ENCODE results near the gene OFD1.

Gene OFD1

DNA sequence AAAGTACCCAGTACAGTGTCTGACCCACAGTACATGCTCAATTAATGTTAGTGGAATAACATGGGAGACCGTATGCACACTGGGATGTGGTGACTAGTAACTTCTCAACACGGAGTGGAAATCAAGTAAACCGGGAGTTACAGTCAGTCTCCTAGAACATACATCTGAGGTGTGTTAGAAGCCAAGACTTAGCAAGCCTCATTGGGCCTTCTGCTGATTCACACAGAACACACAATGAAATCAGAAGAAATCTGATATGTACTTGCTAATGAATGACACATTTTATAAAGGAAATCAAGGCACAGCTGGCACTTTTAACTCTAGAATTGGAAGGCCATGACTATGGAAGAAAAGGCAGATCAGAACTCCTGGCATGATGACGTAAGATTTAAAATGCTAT, 13.2 kb upstream of the OFD1 start:
- TF ChIP-seq RAD21 (IDR thresholded peaks at IDR 0.05; ENCODE audit: low read depth): no peak
- no peak for TF ChIP-seq ZBTB7A (IDR thresholded peaks at IDR 0.05; ENCODE audit: low read depth)
- no peak for TF ChIP-seq CEBPB (IDR thresholded peaks at IDR 0.05)
- no peak for TF ChIP-seq EP300 (IDR thresholded peaks at IDR 0.05; ENCODE audit: borderline replicate concordance)
- no peak for TF ChIP-seq REST (IDR thresholded peaks at IDR 0.05; ENCODE audit: low read depth)
- TF ChIP-seq CREB1 (IDR thresholded peaks at IDR 0.05; ENCODE audit: low read depth): no peak
- TF ChIP-seq YY1 (IDR thresholded peaks at IDR 0.05; ENCODE audit: low read depth): no peak
- TF ChIP-seq MAX (IDR thresholded peaks at IDR 0.05): no peak
- TF ChIP-seq FOXM1 (IDR thresholded peaks at IDR 0.05; ENCODE audit: borderline replicate concordance, low read depth): no peak
- TF ChIP-seq TAF1 (IDR thresholded peaks at IDR 0.05; ENCODE audit: low read depth): no peak
- no peak for TF ChIP-seq TCF12 (IDR thresholded peaks at IDR 0.05; ENCODE audit: low read depth)
- TF ChIP-seq, protein P1, sequence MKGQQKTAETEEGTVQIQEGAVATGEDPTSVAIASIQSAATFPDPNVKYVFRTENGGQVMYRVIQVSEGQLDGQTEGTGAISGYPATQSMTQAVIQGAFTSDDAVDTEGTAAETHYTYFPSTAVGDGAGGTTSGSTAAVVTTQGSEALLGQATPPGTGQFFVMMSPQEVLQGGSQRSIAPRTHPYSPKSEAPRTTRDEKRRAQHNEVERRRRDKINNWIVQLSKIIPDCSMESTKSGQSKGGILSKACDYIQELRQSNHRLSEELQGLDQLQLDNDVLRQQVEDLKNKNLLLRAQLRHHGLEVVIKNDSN (IDR thresholded peaks at IDR 0.05): no peak
- TF ChIP-seq EGR1 (IDR thresholded peaks at IDR 0.05): no peak

- no peak for TF ChIP-seq REST (IDR thresholded peaks at IDR 0.05; ENCODE audit: low read depth)
- no peak for TF ChIP-seq YY1 (IDR thresholded peaks at IDR 0.05; ENCODE audit: low read depth)
- TF ChIP-seq, protein P1 (IDR thresholded peaks at IDR 0.05): no peak
- TF ChIP-seq EP300 (IDR thresholded peaks at IDR 0.05; ENCODE audit: borderline replicate concordance): no peak
- no peak for TF ChIP-seq ZBTB7A (IDR thresholded peaks at IDR 0.05; ENCODE audit: low read depth)
- no peak for TF ChIP-seq TCF12 (IDR thresholded peaks at IDR 0.05; ENCODE audit: low read depth)
- TF ChIP-seq NFIC (IDR thresholded peaks at IDR 0.05): 0 out of 2 replicates have a peak, but pooled peaks have one; percentile 12
- TF ChIP-seq RAD21 (IDR thresholded peaks at IDR 0.05; ENCODE audit: low read depth): no peak
- TF ChIP-seq CEBPB (IDR thresholded peaks at IDR 0.05): no peak
Observed at GRCh38 chrX:13721819-13722519, 12.6 kb upstream of the OFD1 start.

DNA sequence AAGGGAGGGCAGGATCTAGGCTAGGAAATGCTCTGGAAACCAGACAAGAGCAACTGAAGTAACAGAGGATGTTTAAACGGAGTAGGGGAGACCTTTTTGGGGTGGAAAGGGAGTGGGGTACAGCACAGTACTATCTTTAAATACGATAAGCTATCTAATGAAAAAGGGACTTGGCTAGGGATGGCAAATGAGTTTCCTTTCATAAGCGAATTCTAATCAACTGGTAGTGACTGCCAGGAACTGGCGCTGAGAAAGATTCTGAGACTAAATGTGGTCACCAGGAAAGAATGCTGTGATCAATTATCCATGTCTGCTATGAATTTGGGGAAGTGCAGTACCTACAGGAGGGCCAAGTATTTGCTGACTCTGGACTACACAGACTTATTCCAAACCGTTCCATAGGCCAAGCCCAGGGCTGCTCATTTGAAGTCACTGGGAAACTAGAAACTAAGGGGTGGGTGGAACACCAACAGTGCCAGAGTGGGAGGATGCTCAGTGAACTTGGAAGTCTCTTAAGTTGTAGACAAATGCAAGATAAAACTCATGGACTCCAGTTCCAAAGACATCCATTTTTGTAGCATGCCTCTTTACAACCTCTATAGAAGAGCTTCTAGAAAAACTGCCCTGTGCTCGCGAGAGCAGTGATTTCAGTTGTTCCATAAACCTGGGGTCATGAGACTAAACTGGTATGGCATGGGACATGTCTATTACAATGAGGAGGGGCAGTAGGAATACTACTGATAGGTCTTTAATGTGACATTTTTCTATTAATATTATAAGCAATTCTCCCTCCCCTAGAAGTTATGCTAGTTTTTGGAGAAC, 2.1 kb upstream of the OFD1 start:
- TF ChIP-seq EGR1 (IDR thresholded peaks at IDR 0.05): no peak
- TF ChIP-seq NFIC (IDR thresholded peaks at IDR 0.05): no peak

DNA sequence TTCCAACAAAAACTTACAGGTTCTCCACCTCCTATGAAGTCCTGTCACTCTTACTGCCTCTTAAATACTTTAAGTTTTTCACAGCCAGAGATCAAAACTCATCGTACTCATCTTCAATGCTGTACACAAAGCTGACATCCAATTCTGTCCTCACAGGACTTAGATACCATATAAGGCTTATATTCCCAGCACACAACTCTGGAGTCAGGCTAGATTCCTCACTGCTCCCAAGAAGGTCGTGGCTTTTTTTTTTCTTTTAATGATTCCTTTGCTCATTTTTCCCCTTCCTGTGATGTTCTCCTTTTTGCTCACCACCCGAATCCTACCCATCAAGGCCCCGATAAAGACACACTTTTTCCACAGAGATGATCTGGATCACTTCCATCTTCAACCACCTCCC, 1.0 kb upstream of the OFD1 start:
- TF ChIP-seq FOXM1 (IDR thresholded peaks at IDR 0.05; ENCODE audit: borderline replicate concordance, low read depth) (no peak), RAD21 (IDR thresholded peaks at IDR 0.05; ENCODE audit: low read depth) (no peak), MAX (IDR thresholded peaks at IDR 0.05) (no peak), TAF1 (IDR thresholded peaks at IDR 0.05; ENCODE audit: low read depth) (no peak), EP300 (IDR thresholded peaks at IDR 0.05; ENCODE audit: borderline replicate concordance) (no peak), CREB1 (IDR thresholded peaks at IDR 0.05; ENCODE audit: low read depth) (no peak), TEAD4 (IDR thresholded peaks at IDR 0.05) (no peak), TCF12 (IDR thresholded peaks at IDR 0.05; ENCODE audit: low read depth) (no peak), EGR1 (IDR thresholded peaks at IDR 0.05) (no peak), NFIC (IDR thresholded peaks at IDR 0.05) (no peak)
- TF ChIP-seq, protein P1 (IDR thresholded peaks at IDR 0.05): no peak

DNA sequence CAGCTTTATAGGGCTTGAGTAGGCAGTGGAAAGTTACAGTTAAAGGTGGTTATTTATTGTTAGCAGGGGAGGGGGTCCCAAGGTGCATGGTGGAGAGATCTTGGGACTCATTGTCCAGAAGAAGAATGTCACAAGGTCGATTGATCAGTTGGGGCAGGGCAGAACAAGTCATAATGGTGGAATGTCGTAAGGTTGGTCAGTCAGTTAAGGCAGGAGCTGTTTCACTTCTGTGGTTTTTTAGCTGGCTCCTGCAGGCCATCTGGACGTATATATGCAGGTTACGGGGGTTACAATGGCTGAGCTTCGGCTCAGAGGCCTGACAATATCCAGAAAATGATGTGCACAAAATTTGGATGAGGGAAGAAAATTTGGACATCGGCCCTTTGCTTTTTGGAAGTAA, 7.1 kb downstream of the OFD1 start:
- TF ChIP-seq ZBTB7A (IDR thresholded peaks at IDR 0.05; ENCODE audit: low read depth) (no peak), TCF12 (IDR thresholded peaks at IDR 0.05; ENCODE audit: low read depth) (no peak), FOXM1 (IDR thresholded peaks at IDR 0.05; ENCODE audit: borderline replicate concordance, low read depth) (no peak), YY1 (IDR thresholded peaks at IDR 0.05; ENCODE audit: low read depth) (no peak), CEBPB (IDR thresholded peaks at IDR 0.05) (no peak), NFIC (IDR thresholded peaks at IDR 0.05) (no peak), RAD21 (IDR thresholded peaks at IDR 0.05; ENCODE audit: low read depth) (no peak), REST (IDR thresholded peaks at IDR 0.05; ENCODE audit: low read depth) (no peak), CREB1 (IDR thresholded peaks at IDR 0.05; ENCODE audit: low read depth) (no peak), MAX (IDR thresholded peaks at IDR 0.05) (no peak), EP300 (IDR thresholded peaks at IDR 0.05; ENCODE audit: borderline replicate concordance) (no peak), TAF1 (IDR thresholded peaks at IDR 0.05; ENCODE audit: low read depth) (no peak), TEAD4 (IDR thresholded peaks at IDR 0.05) (no peak), EGR1 (IDR thresholded peaks at IDR 0.05) (no peak)
- TF ChIP-seq, protein P1 (IDR thresholded peaks at IDR 0.05): no peak
